GM23248 (cell line): ENCODE measurements around the gene G6PC3. TPM values are rescaled to one million over a fixed set of nuclear protein-coding genes. Genes with fewer than 3 reads are reported as not detected.
A peak's percentile ranks its signal among the peaks of the same experiment; 100 is the strongest.

Experiments
- DNase-seq: peaks from one replicate; pipeline ENCODE4 v3.0.0-alpha.2; 2015
- H2AFZ ChIP-seq: fragments of 200-600 bp; sonication (generic); 2 replicates; pipeline ENCODE4 v1.6.1; 2016; ENCODE audit warnings: antibody characterized with exemption
- H3F3A ChIP-seq: fragments of 200-600 bp; sonication (generic); 2 replicates; pipeline ENCODE4 v1.6.1; 2016; ENCODE audit warnings: mild to moderate bottlenecking, antibody characterized with exemption, mixed run types; ENCODE audit not compliant: insufficient read depth
- H3K27ac ChIP-seq: fragments of 200-600 bp; sonication (generic); 2 replicates; pipeline ENCODE4 v1.5.1; 2016; ENCODE audit warnings: mild to moderate bottlenecking
- H3K27me3 ChIP-seq: fragments of 200-600 bp; sonication (generic); replicated peaks from 2 replicates; pipeline ENCODE4 v1.6.1; 2016; ENCODE audit warnings: mild to moderate bottlenecking; ENCODE audit not compliant: insufficient read depth
- H3K36me3 ChIP-seq: fragments of 200-600 bp; sonication (generic); 2 replicates; pipeline ENCODE4 v1.6.1; 2016; ENCODE audit warnings: low read depth, mild to moderate bottlenecking
- H3K4me1 ChIP-seq: fragments of 200-600 bp; sonication (generic); 2 replicates; pipeline ENCODE4 v1.6.1; 2016; ENCODE audit warnings: mild to moderate bottlenecking; ENCODE audit not compliant: insufficient read depth
- H3K4me2 ChIP-seq: fragments of 200-600 bp; sonication (generic); one replicate; pipeline ENCODE4 v1.6.1; 2016; ENCODE audit warnings: mild to moderate bottlenecking; ENCODE audit not compliant: unreplicated experiment
- H3K4me3 ChIP-seq: fragments of 200-600 bp; sonication (generic); 2 replicates; pipeline ENCODE4 v1.5.1; 2016; ENCODE audit warnings: mild to moderate bottlenecking
- H3K79me2 ChIP-seq: fragments of 200-600 bp; sonication (generic); 2 replicates; pipeline ENCODE4 v1.6.1; 2016; ENCODE audit warnings: mild to moderate bottlenecking; ENCODE audit not compliant: insufficient read depth
- H3K9ac ChIP-seq: fragments of 200-600 bp; sonication (generic); 2 replicates; pipeline ENCODE4 v1.6.1; 2016; ENCODE audit warnings: mild to moderate bottlenecking
- H3K9me2 ChIP-seq: fragments of 200-600 bp; sonication (generic); 2 replicates; pipeline ENCODE4 v1.6.1; 2016; ENCODE audit warnings: mixed run types, mild to moderate bottlenecking, moderate library complexity; ENCODE audit not compliant: insufficient read depth
- H3K9me3 ChIP-seq: fragments of 200-600 bp; sonication (generic); one replicate; pipeline ENCODE4 v1.6.1; 2017; ENCODE audit warnings: low read depth
- H4K20me1 ChIP-seq: fragments of 200-600 bp; sonication (generic); 2 replicates; pipeline ENCODE4 v1.6.0; 2016; ENCODE audit not compliant: insufficient read depth
- EZH2 ChIP-seq: fragments of 200-600 bp; sonication (generic); IDR thresholded peaks from 2 replicates; pipeline ENCODE4 v1.6.1; 2018; ENCODE audit warnings: antibody characterized with exemption, mild to moderate bottlenecking; ENCODE audit not compliant: insufficient read depth, poor library complexity, severe bottlenecking
- EZH2phosphoT487 ChIP-seq: fragments of 200-600 bp; sonication (generic); IDR thresholded peaks from 2 replicates; pipeline ENCODE4 v1.6.1; 2018; ENCODE audit warnings: antibody characterized with exemption, moderate library complexity, mild to moderate bottlenecking, low read depth; ENCODE audit not compliant: insufficient read depth
- WGBS, 2 experiments: methylation state at CpG; one replicate each; pipeline ENCODE4 v1.1.6; 2015 to 2017; ENCODE audit warnings: low lambda C conversion rate in 2 of 2, low coverage in 1 of 2; ENCODE audit errors: missing lambda C conversion rate in 2 of 2; 5-methylcytosine and 5-hydroxymethylcytosine counted together
- in situ Hi-C: fragments of 300-500 bp; cut with MboI; formaldehyde crosslinking; loops from 2 replicates; pipeline ENCODE4 v1.15.0; 2020
- polyA plus RNA-seq: library from polyadenylated mRNA; unstranded; fragments of >200 nt; fragmentation: Nextera tagmentation; extraction: Ambion mirVana; gene quantifications from 2 replicates; pipeline ENCODE4 v1.2.1, GENCODE V29; 2016
- total RNA-seq: library from RNA; depleted of rRNA; stranded (reverse); fragments of >200 nt; shearing (Covaris generic); gene quantifications from 2 replicates; pipeline ENCODE4 v1.2.3, GENCODE V29; 2014

G6PC3 gene
- total and polyA plus RNA-seq, 2 experiments from 2014 or later, result 68.5 to 128 TPM

DNA sequence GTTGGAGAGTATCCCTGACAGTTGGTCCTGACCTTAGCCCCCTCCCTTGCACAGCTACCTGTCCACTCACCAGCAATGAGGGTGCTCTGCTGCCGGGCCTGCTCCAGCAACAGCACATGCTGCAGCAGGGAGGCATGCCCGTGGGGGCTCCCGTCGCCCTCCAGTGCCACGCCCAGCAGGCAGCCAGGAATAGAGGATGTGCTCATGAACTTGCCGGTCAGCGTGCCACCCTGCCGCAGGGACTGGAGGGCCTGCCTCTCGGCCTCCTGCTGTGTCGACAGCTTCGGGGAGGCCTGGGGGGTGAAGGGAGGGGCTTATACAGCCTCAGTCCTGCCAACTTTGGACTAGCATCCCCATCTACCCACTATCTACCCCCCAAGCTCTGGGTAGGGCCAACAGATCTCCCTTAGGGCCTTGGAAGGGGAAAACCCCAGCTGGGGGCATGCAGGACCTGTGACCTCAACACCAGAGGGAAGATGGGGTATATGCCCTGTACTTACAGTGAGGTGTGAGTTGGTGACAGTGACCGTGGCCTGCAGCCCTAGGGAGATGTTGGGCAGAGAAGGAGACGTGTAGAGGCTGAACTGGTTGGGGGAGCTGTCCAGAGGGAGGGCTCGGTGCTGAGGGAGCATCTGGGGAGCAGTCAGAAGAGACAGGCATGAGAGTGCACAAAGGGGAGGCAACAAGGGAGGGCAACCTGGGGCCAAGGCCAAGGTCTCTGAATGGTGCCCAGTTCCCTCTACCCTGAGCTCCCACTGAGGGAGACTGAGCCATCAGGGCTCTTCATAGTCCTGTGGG is 20.9 kb downstream of the G6PC3 start:
- no peak for DNase-seq
- Histone ChIP-seq H3F3A (peaks cover 21% of the 10 kb centered on the region), H4K20me1 (no peaks in the 10 kb centered on the region), H3K9ac (no peak overlapping the region), H3K27me3 (no peaks in the 10 kb centered on the region), H3K9me3 (no peaks in the 10 kb centered on the region), H2AFZ (no peak overlapping the region), H3K79me2 (peaks cover 20% of the 10 kb centered on the region), H3K4me1 (peaks cover 24% of the 10 kb centered on the region), H3K4me3 (no peak overlapping the region), H3K27ac (no peak overlapping the region), H3K36me3 (no peaks in the 10 kb centered on the region), H3K9me2 (no peaks in the 10 kb centered on the region), H3K4me2 (no peak overlapping the region)
- WGBS, 2 experiments, result 92 to 96% methylated on average over 14 of the region's 14 CpGs
- in situ Hi-C loops, result no loop called here
- TF ChIP-seq EZH2 (no peak), EZH2phosphoT487 (no peak)

DNA sequence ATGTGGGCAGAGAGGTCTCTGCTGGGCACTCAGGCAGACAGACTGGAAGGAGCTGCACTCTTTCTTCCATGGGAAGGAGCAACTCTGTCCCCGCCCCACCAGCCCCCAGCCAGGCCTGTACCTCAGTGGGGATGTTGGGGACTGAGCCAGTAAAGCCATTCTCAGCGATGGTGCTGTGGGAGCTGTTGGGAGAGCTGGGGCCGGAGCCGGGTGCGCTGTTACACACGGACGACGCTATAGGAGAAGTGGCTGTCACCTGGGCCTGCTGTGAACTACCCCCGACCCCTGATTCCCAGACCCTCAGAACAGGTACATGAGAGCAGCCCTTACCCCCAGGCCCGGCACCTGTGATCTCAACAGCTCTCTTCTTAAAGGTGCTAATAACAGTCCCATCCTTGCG is 21.5 kb downstream of the G6PC3 start:
- H3K9me3 ChIP-seq, result no peaks in the 10 kb centered on the region
- TF ChIP-seq EZH2 (no peak), EZH2phosphoT487 (no peak)
- H3K9ac ChIP-seq, result no peak overlapping the region
- H4K20me1 ChIP-seq, result no peaks in the 10 kb centered on the region
- H3K4me1 ChIP-seq, result peaks cover 27% of the 10 kb centered on the region
- H2AFZ ChIP-seq, result no peak overlapping the region
- in situ Hi-C loops, result no loop called here
- no peak overlapping the region for H3K4me2 ChIP-seq
- H3F3A ChIP-seq, result peaks cover 27% of the 10 kb centered on the region
- no peak overlapping the region for H3K4me3 ChIP-seq
- no peak for DNase-seq
- H3K36me3 ChIP-seq, result no peaks in the 10 kb centered on the region
- WGBS, 2 experiments, result 91 to 92% methylated on average over 11 of the region's 11 CpGs
- no peak overlapping the region for H3K27ac ChIP-seq
- no peaks in the 10 kb centered on the region for H3K9me2 ChIP-seq
- H3K27me3 ChIP-seq, result no peaks in the 10 kb centered on the region
- H3K79me2 ChIP-seq, result peaks cover 25% of the 10 kb centered on the region

DNA sequence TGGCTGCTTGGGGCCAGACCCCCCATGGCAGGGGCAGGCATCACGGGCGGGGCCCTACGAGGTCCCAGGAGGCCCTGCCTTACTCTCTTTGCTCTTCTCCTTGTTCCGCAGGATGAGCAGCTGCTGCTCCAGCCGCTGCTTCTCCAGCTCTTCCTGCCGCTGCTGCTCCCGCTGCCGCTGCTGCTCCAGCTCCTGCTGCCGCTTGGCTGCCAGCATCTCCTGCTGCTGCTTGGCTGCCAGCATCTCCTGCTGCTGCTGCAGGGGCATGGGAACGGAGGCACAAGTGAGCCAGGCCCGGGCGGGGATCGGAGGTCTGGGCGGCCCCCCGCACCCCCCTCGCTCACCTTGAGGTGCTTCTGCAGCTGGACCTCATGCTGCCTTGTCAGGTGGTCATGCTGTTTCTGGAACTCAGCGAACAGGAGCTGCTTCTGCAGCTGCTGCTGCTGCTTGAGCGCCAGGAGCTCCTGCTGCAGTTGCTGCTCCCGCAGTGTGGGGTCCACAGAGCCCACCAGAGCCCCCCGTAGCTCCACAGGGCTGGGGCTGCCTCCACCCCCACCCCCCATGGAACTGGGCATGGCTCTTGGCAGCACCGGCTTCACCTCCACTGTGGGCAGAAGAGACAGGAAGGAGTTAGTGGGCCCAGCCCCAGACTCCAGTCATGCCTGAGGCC is 22.8 kb downstream of the G6PC3 start:
- Histone ChIP-seq H2AFZ (no peak overlapping the region), H3K4me2 (no peak overlapping the region), H3K27ac (no peak overlapping the region), H3K79me2 (peaks cover 36% of the 10 kb centered on the region), H3K4me3 (no peak overlapping the region), H3K27me3 (no peaks in the 10 kb centered on the region), H3K9ac (no peak overlapping the region), H3F3A (peaks cover 17% of the 10 kb centered on the region), H3K36me3 (no peaks in the 10 kb centered on the region), H4K20me1 (no peaks in the 10 kb centered on the region), H3K9me2 (no peaks in the 10 kb centered on the region), H3K9me3 (no peaks in the 10 kb centered on the region), H3K4me1 (peaks cover 28% of the 10 kb centered on the region)
- in situ Hi-C loops, result no loop called here
- 92 to 93% methylated on average over 20 to 21 of the region's 21 CpGs for WGBS, 2 experiments
- DNase-seq, result no peak
- TF ChIP-seq EZH2 (no peak), EZH2phosphoT487 (no peak)

DNA sequence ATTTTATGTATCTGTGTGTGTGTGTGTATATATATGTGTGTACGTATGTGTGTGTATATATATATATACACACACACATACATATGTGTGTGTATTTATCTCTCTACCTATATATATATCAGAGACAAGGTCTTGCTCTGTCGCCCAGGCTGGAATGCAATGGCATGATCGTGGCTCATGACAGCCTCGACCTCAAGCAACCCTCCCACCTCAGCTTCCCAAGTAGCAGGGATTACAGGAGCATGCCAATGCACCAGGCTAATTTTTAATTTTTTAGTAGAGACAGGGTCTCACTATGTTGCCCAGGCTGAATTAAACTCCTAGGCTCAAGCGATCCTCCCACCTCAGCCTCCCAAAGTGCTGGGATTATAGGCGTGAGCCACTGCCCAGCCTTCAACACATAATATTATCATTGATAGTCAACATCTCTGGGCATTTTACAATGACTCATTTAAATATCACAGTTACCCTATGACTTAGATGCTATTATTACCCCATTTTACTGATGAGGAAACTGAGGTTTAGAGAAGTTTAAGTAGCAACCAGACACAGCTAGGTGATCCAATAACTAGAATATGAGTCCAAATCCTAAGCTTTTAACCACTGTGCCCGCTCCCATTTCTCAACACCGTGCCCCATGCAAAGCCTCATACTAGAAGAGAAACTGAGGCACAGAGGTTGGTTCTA is 24.3 kb downstream of the G6PC3 start:
- in situ Hi-C loops, result no loop called here
- H4K20me1 ChIP-seq, result no peaks in the 10 kb centered on the region
- H3K79me2 ChIP-seq, result peaks cover 49% of the 10 kb centered on the region
- no peak for TF ChIP-seq EZH2
- no peak for TF ChIP-seq EZH2phosphoT487
- H3F3A ChIP-seq, result peaks cover 13% of the 10 kb centered on the region
- DNase-seq, result no peak
- H3K9me2 ChIP-seq, result no peaks in the 10 kb centered on the region
- H2AFZ ChIP-seq, result no peak overlapping the region
- no peaks in the 10 kb centered on the region for H3K9me3 ChIP-seq
- WGBS, 2 experiments, result 83 to 85% methylated on average over 8 of the region's 8 CpGs
- peak overlapping the region; percentile 62 for H3K4me3 ChIP-seq
- peak overlapping the region; percentile 87 for H3K9ac ChIP-seq
- no peaks in the 10 kb centered on the region for H3K27me3 ChIP-seq
- peak overlapping the region; percentile 99 for H3K27ac ChIP-seq
- peaks cover 28% of the 10 kb centered on the region for H3K4me1 ChIP-seq
- H3K36me3 ChIP-seq, result no peaks in the 10 kb centered on the region
- H3K4me2 ChIP-seq, result peak overlapping the region; percentile 70
